HG02763 (cell line): Measurements from ENCODE around the gene CLASP1.
"Not testable (repeated sequence)": the region's sequence is repeated elsewhere in the genome, so short reads cannot be mapped to it uniquely, and the experiment has no call there.

Source experiments
- ATAC-seq: cut with Tn5 transposase; IDR thresholded peaks from one replicate; pipeline ENCODE4 v1.9.1; 2021; ENCODE audit warnings: mild to moderate bottlenecking, moderate library complexity; ENCODE audit not compliant: unreplicated experiment

Gene CLASP1

DNA sequence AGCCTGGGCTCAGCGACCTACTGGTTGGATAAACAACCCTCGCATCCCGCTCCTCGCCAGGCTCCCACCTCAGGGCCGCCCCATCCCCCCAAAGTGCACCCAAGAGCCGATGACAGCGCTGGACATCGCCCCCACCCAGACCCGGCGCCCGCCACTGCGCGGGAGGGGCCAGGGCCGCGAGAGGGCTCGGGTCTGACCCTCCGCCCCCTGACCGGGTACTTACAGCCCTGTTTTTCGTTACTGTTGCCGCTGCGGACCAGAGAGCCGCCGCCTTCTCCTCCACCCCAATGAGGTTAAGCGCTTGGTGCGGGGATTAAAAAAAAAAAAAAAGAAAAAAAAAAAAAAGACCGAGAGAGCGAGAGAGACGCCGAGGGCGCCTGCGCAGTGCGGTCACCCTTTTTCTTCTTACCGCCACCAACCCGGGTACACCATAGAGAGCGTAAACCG, at the start of gene CLASP1:
Gene CLASP1, minus strand, starts transcription at position 314 of the 447 bp plus-strand sequence. CDS start 43,567 bp downstream, outside the sequence.
- peak; percentile 29 for ATAC-seq

DNA sequence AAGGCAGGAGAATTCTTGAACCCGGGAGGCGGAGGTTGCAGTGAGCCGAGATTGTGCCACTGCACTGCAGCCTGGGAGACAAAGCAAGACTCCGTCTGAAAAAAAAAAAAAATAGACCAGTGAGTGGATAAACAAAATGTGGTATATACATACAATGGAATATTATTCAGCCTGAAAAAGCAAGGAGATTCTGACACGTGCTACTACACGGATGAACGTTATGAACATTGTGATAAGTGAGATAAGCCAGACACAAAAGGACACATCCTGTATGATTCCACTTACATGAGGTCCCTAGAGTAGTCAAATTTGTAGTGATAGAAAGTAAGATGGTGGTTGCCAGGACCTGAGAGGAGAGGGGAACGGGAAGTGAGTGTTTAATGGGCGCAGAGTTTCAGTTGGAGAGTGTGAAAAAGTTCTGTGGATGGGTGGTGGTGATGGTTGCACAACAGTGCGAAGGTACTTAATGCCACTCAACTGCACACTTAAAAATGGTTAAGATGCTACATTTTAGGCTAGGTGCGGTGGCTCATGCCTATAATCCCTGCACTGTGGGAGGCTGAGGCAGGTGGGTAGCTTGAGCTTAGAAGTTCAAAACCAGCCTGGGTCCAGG, 49.2 kb upstream of the CLASP1 start:
- no peak for ATAC-seq

DNA sequence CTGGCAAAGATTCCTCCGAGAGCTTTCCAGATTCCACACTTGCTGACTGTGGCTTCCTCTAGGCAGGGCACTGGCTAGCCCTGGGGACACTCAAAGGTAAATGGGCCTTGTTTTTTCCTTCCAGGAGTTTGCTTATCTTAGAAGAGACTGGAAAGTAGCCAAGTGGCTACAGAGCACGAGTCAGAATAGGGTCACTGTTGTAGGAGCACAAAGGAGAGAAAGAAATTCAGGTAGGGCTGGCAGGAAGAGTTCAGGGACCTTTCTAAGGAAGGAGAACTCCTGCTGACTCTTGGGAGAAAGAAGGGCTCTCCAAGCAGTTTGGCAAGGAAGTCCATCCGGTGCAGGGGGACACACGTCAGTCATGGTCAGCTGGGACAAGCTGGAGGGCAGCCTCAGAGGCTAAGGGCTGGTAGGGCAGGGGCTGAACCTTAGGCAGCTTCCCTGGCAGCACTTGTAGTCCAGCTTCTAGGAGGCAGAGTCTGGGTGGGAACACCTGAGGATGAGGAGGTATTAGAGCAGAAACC, 47.9 kb upstream of the CLASP1 start:
- ATAC-seq = no peak

DNA sequence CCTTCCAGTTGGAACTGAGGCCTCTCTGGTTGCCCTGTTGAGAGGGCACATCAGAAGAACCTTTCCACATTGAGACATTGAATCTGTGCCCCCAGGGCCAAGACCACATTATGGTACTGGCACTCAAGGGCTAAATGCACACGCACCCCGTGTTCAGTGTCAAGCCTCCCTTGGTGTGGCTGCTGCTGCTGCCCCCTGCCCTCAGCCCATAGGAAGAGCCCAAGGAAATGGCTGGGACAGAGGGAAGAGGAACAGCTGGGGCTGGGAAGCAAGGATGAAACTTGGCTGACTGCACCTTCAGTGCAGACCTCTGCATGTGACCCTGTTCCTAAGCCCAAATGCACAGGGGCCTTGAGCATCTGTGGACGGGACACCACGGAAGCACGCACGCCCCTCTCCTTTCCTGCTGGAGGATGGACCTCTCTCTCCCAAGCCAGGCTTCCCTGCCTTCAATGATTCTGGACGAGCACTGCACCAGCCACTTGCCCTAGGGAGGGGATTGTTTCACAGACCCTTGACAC, 47.2 kb upstream of the CLASP1 start:
- no peak for ATAC-seq

DNA sequence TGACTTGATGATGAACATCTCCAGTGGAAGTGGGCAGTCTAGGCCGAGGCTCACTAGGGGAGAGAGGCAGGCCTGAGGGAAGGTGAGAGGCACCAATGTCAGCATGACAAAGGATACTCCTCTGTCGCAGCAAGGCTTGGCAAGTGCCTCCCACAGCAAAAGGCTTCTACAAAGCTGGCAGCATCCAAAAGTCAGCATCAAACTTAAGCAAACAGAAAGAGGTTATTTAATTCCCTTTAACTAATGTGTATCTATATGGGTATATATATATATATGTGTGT, 45.8 kb upstream of the CLASP1 start:
- no peak for ATAC-seq

DNA sequence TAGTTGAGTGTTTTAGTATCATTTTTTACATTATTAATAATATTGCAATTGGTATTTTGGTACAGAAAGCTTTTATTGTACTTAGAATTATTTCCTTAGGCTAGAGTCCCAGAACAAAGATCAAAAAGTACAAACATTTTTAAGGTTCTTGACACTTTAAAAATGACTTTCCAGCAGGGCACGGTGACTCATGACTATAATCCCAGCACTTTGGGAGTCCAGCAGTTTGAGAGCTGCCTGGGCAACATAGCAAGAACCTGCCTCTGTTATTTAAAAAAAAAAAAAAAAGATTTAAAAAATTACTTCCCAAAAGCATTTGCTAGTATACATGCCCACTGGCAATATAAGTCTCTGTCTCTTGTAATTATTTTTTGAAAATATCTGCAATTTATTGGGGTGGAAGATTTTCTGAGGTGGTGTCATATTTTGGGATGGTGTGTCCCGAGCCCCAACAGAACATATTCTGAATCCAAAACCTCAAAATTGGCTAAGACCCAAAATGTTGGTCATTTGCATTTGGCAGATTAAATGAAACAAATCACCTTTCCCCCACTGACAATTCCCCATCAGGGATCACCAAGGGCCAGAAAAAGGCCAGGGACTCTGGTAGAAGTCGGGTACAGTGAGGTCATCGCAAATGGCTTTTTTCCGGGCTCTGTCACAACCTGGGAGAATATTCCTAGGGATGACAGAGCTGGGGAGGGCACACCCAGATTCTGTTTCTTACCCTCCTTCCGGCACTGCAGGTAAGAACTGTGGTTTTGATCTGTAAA, 45.3 kb upstream of the CLASP1 start:
- ATAC-seq = no peak

DNA sequence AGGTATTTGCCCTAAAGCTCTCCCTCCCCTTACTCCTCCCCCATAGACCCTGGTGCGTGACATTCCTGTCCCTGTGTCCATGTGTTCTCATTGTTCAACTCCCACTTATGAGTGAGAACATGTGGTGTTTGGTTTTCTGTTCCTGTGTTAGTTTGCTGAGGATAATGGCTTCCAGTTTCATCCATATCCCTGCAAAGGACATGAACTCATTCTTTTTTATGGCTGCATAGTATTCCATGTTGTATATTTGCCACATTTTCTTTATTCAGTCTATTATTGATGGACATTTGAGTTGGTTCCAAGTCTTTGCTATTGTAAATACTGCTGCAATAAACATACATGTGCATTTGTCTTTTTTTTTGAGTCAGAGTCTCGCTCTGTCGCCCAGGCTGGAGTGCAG, 41.3 kb upstream of the CLASP1 start:
- not testable (repeated sequence) for ATAC-seq

DNA sequence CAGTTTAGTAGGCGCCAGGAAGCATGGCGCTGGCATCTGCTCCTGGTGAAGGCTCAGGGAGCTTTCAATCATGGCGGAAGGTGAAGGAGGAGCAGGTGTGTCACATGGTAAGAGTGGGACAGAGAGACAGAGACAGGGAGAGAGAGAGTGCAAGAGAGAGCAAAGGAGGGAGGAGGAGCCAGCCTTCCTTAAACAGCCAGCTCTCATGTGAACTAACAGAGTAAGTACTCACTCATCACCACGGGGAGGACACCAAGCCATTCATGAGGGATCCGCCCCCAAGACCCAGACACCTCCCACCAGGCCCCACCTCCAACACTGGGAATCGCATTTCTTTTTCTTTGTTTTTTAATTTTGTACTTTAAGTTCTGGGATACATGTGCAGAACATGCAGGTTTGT, 40.8 kb upstream of the CLASP1 start:
- ATAC-seq = no peak

DNA sequence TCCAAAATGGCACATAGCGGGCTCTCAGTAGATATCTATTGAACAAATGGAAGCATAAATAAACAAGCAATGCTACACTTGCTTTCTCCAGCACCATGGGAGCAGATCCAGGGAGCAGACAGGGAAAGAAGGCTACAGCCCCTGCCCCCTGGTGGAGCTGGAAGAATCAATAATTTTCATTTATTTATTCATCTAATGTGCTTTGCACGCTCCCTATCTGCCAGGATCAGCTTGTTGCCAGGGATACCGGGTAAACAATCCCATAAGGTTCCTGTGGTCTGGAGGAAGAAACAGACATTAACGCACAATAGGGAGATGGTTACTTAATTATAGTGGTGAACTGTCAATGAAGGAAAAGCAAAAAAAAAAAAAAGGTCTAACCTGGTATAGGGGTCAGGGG, 40.1 kb upstream of the CLASP1 start:
- ATAC-seq = no peak

DNA sequence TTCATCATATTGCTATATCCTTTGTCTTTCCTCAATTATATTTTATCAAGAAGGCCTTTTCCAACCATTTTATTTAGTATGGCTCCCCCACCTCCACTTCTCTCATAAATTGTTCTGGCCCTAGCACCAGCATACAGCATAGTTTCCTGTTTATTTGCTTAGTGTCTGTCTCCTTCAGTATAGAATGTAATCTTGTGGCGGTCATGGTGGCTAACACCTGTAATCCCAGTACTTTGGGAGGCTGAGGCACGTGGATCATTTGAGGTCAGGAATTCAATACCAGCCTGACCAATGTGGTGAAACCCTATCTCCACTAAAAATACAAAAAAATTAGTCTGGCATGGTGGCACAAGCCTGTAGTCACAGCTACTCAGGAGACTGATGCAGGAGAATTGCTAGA, 39.6 kb upstream of the CLASP1 start:
- no peak for ATAC-seq

DNA sequence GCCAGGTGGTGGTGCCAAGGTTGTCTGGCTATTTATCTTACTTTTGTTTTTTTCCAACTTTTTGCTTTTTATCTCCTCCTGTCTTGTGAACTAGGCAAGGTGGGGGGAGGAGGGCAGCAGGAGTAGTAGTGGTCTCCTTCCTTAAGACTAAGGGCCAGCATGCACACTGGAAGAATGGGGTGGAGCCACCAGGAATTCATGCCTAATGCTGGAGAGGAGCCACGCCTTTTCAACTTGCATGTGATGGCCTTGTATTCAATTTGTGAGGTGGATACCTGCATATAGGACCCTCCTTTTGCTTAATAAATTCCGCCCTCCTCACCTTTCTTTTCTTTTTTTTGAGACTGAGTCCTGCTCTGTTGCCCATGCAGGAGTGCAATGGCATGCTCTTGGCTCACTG, 37.6 kb upstream of the CLASP1 start:
- no peak for ATAC-seq

DNA sequence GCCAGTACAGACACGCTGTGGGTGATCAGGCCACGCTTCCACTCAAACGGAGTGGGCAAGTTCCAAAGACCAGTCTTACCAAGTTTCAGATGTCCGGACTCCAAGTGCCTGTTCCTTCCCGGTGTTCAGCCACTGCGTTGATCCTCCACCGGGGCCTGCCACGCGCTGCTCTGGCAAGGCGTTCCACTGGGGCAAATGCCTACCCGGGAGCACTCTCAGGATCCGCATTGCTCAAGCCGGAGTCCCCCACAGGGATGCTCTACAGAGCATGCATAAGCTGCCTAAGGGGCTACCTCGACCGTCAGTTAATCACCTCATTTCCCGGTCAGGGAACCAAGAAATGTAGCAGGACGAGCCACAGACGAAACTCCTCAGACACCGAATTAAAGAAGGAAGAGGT, 37.0 kb upstream of the CLASP1 start:
- ATAC-seq = no peak

DNA sequence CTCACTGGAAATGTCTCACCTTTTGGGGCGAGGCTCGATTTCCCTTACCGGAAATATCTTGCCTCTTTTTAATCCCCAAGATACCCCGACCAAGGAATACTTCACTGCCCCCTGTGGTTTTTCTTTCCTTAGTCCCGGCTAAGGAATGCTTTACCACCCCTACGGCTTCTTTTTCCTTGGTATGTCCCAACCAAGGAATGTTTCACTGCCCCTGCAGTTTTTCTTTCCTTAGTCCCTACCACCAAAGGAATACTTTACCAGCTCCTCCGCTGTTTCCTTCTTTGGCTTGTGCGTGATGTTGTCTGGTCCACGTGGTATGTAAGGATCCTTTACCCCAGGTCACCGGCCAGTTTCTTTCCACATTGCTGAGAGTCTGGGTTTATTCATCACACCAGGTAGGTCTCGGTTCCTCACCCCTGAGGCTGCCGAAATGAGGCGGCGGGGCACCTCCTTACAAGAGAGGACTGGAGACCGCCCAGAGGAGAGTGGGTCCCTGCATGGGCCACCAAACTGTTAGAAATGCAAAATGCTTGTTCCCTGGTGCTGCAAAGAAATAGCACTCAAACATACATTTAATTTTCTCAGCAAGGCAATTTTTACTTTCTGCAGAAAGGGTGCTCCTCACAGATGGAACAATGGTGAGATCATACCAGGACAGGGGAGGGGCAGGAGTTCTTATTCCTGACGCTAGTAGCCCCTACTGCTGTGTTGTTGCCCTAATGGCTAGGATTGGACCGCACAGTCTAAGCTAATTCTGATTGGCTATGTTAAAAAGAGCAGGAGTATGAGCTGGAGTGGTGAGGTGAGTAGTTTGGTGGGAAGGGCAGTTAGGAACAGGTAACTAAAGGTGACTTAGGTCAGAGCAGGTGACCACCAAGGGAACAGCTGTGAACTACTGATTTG, 33.4 kb upstream of the CLASP1 start:
- ATAC-seq = no peak

DNA sequence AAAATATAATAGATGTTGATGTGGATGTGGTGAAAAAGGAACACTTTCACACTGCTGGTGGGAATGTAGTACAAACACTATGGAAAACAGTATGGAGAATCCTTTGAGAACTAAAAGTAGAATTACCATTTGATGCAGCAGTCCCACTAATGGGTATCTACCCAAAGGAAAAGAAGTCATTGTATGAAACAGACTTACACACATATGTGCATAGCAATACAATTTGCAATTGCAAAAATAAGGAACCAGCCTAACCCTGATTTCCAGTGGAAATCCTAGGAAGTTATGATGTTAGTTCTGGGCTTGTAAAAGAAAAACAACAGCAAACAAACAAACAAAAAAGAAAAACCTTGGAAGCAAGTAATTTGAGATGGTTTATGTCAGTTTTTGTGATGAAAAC, 28.6 kb upstream of the CLASP1 start:
- ATAC-seq = no peak

DNA sequence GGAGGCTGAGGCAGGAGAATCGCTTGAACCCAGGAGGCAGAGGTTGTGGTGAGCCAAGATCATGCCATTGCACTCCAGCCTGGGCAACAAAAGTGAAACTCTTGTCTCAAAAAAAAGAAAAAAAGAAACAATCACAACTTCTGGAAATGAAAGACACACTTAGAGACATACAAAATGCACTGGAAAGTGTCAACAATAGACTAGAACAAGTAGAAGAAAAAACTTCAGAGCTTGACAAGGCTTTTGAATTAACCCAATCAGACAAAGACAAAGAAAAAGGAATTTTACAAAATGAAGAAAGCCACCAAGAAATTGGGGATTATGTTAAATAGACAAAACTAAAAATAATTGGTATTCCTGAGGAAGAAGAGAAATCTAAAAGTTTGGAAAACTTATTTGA, 22.4 kb upstream of the CLASP1 start:
- not testable (repeated sequence) for ATAC-seq

DNA sequence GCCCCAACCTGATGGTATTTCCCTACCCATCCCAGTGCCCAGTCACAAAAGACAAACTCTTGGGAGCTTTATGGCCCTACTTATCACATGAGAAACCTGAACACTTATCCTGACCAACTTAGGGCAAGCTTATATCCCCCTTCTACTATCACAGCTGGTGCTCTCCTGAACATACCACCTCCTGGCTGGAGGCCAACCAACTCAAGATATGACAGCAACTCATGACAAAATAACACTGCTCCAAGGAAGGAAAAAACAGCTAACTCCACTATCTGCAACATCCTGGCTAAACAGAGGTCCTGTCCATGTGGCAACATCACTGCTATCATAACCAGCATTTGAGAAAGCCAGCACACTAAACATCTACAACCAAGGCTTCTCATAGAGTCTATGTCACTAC, 20.9 kb upstream of the CLASP1 start:
- ATAC-seq = no peak

DNA sequence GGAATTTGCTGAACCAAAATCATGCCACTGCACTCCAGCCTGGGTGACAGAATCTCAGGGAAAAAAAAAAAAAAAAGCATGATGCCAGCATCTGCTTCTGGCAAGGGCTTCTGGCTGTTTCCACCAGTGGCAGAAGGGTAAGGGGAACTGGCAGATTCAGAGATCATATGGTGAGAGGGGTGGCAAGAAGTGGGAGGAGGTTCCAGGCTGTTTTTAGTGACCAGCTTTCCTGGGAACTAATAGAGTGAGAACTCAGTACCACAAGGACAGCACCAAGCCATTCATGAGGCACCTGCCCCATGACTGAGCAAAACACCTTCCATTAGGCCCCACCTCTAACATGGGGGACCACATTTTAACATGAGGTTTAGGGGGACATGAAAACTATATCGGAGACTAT, 18.4 kb upstream of the CLASP1 start:
- no peak for ATAC-seq

DNA sequence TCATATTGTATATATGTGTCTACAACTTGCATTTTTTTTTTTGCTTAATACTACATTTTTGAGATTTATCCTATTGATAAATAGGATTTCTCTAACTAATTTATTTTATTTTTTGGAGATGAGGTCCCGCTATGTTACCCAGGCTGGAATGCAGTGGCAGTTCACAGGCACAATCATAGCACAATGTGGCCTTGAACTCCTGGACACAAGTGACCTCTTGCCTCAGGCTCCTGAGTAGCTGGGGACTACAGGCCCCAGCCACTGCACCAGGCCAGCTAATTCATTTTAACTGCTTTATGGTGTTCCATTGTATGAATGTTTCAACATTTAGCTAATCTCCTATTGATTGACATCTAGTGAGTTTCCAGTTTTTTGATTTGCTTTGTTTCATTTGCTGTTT, 16.8 kb upstream of the CLASP1 start:
- no peak for ATAC-seq

DNA sequence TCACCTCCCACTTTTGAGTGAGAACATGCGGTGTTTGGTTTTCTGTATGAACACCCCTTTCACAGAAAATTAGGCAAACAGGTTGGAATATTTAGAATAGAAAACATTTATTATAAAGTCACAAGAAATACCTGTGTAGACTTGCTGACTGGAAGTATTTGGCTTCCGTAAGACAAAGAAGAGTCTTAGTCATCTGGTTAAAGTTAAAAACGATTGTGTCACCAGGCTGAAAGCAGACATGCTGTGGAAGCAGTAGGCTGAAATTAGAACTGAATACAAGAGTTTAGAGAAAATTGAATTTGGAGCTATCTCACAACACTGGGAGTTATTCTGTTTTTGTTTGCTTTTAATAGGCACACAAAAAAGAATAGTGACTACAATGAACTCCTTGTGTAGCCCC, 16.2 kb upstream of the CLASP1 start:
- no peak for ATAC-seq

DNA sequence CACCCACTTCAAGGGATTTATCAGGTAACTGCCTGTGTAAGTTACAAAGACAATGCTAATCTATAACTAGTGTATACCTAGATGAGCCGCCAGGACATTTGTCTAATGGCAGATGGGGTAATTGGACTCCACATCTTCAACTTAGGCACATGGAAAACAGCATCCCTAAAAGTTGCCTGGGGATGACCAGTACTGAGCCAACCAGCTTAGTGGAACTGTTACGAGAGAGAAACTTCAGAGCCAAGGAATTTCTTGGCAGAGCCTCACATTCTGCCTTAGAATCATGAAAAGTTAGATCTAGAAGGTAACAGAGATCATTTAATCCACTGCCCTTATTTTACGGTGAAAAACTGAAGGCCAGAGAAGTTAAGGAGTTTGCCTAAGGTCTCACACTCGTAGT, 15.5 kb upstream of the CLASP1 start:
- ATAC-seq = no peak

DNA sequence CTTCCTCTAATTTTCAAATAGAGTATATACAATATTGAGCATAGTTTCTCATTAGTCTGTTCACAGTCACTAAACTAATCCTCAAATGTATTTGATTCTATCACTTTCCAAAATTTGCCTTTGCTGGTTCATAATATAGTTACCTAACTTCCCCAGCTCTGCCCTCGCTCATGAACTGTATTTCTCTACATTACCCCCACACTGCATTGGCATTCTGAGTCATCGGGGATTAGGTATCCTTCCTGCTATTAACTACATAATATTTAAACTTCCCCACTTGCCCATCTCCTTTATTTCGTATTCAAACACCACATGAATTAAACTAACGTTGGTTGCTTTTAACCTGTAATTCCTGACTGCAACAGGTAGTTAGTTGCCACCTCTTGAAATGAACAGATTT, 14.8 kb upstream of the CLASP1 start:
- ATAC-seq = no peak
